Pancreas (tissue), 10 donors: Measurements from ENCODE around the gene CNTNAP5. TPM values are rescaled to one million over a fixed set of nuclear protein-coding genes. Genes with fewer than 3 reads are reported as not detected.

Source experiments
- ATAC-seq, 4 donors: fragments of 200-7000 bp; cut with Tn5 transposase; one replicate each; pipeline versions ENCODE4 v1.8.0 to v1.9.1; 2020; ENCODE audit warnings: mild to moderate bottlenecking in 4 of 4, moderate library complexity in 4 of 4
- DNase-seq, 6 donors: peaks; one replicate each; pipeline ENCODE4 v3.0.0-alpha.2; 2020
- FAIRE-seq: peaks from 2 replicates; lab custom pipeline; 2012; peaks lifted over from hg19 to GRCh38; lab: Jason Lieb, UNC
- H3K27ac ChIP-seq, 4 donors: fragments of 200-600 bp; sonication (generic); 1 replicate in 3 of 4; 2 replicates in 1 of 4; pipeline versions ENCODE4 v1.5.0 to v1.8.0; 2020
- H3K27me3 ChIP-seq, 4 donors: fragments of 200-600 bp; one replicate each; pipeline ENCODE4 v1.8.0; 2021
- H3K36me3 ChIP-seq, 3 donors: fragments of 200-600 bp; sonication (generic) in 1 of 3; one replicate each; pipeline versions ENCODE4 v1.5.0 to v1.8.0; 2020 to 2021
- H3K4me1 ChIP-seq, 3 donors: fragments of 200-600 bp; one replicate each; pipeline ENCODE4 v1.8.0; 2021
- H3K4me3 ChIP-seq, 4 donors: fragments of 200-600 bp; sonication (generic) in 2 of 4; one replicate each; pipeline versions ENCODE4 v1.5.0 to v1.8.0; 2020 to 2021
- H3K9me3 ChIP-seq, 4 donors: fragments of 200-600 bp; one replicate each; pipeline ENCODE4 v1.8.0; 2021
- CTCF ChIP-seq, 4 donors: fragments of 200-600 bp; sonication (generic) in 3 of 4; IDR thresholded peaks; one replicate each; pipeline versions ENCODE4 v1.5.0 to v1.8.0; 2021; ENCODE audit warnings: antibody characterized with exemption in 4 of 4
- WGBS, 2 donors: extraction: QIAGEN DNeasy Blood & Tissue Kit; methylation state at CpG; one replicate each; pipeline ENCODE4 v1.1.7; 2013; 5-methylcytosine and 5-hydroxymethylcytosine counted together
- intact Hi-C, 3 donors: fragments of 100-400 bp; cut with DNase I; formaldehyde crosslinking; loops; one replicate each; pipeline versions ENCODE4 v1.11.1 to v1.14.2; 2022
- polyA plus RNA-seq, 2 donors: library from polyadenylated mRNA; stranded (reverse); fragments of 200-250 nt; gene quantifications; one replicate each; pipeline ENCODE4 v1.2.3, GENCODE V29; 2013
- total RNA-seq, 6 donors: library from RNA; stranded (reverse); fragmentation: NEBNext Ultra II Directional in 4 of 6; extraction: Animal tissue kit (Norgen Biotek cat#: 25700) in 4 of 6; gene quantifications; one replicate each; pipeline versions ENCODE4 v1.2.1 to v1.2.4, GENCODE V29; 2021 to 2023
- donor health status: healthy with polysubstance abuse.
- donor health status: DM: no; HTN: no; CAD: no; lungs with moderate emphysema.
- donor health status: DM: no; HTN: no; CAD: no.
- donor health status: control.
- donor health status: control.
- donor health status: Bipolar disorder and iron deficiency.
- donor health status: DM: yes; HTN: yes; CAD: no.
- donor health status: DM: no; HTN: no; CAD: no.
- donor health status: DM: no; HTN: no; CAD: no.
- donor health status: DM: yes; HTN: yes; CAD: no.

CNTNAP5 gene
- total and polyA plus RNA-seq, 8 donors = 0.05 to 0.43 (median 0.12) TPM

- no peaks in the 10 kb centered on the region for H3K27me3 ChIP-seq
- H3K27ac ChIP-seq = no peak overlapping the region
- ATAC-seq (no peak), FAIRE-seq (no peak), DNase-seq (no peak)
- intact Hi-C loops = no loop called here
- 84 to 91% methylated on average over 4 of the region's 4 CpGs for WGBS, 2 donors
- no peaks in the 10 kb centered on the region for H3K9me3 ChIP-seq
- H3K36me3 ChIP-seq = no peaks in the 10 kb centered on the region
- no peak overlapping the region for H3K4me3 ChIP-seq
- H3K4me1 ChIP-seq = no peaks in the 10 kb centered on the region
- TF ChIP-seq CTCF (IDR thresholded peaks at IDR 0.05) = no peak
These were observed 559.5 kb downstream of the CNTNAP5 start for GRCh38 chr2:124584615-124585014.

- Histone ChIP-seq H3K27ac (no peak overlapping the region), H3K9me3 (no peaks in the 10 kb centered on the region), H3K4me3 (no peak overlapping the region), H3K27me3 (no peaks in the 10 kb centered on the region), H3K36me3 (no peaks in the 10 kb centered on the region), H3K4me1 (no peaks in the 10 kb centered on the region)
- intact Hi-C loops = no loop called here
- no peak for ATAC-seq
- FAIRE-seq = no peak
- no peak for DNase-seq
- 41 to 52% methylated on average over 1 of the region's 1 CpG for WGBS, 2 donors
- TF ChIP-seq CTCF (IDR thresholded peaks at IDR 0.05) = no peak
These were observed 560.2 kb downstream of the CNTNAP5 start for GRCh38 chr2:124585277-124585676.

- ATAC-seq = no peak
- intact Hi-C loops = no loop called here
These were observed 561.1 kb downstream of the CNTNAP5 start for GRCh38 chr2:124586210-124586609.

GRCh38 chr2:124586835-124587234, 561.7 kb downstream of the CNTNAP5 start:
- intact Hi-C loops = no loop called here
- TF ChIP-seq CTCF (IDR thresholded peaks at IDR 0.05) = no peak
- Histone ChIP-seq H3K4me1 (no peaks in the 10 kb centered on the region), H3K9me3 (no peaks in the 10 kb centered on the region), H3K36me3 (no peaks in the 10 kb centered on the region), H3K4me3 (no peak overlapping the region), H3K27me3 (no peaks in the 10 kb centered on the region), H3K27ac (no peak overlapping the region)
- 68% methylated on average over 2 of the region's 2 CpGs for WGBS, 2 donors
- no peak for DNase-seq
- no peak for ATAC-seq
- no peak for FAIRE-seq

More at GRCh38 chr2:124586210-124586609, 561.1 kb downstream of the CNTNAP5 start:
- no peak for TF ChIP-seq CTCF (IDR thresholded peaks at IDR 0.05)
- Histone ChIP-seq H3K36me3 (no peaks in the 10 kb centered on the region), H3K9me3 (no peaks in the 10 kb centered on the region), H3K27me3 (no peaks in the 10 kb centered on the region), H3K27ac (no peak overlapping the region), H3K4me1 (no peaks in the 10 kb centered on the region), H3K4me3 (no peak overlapping the region)
- DNase-seq (no peak), FAIRE-seq (no peak)
- WGBS, 2 donors = 87 to 95% methylated on average over 3 of the region's 3 CpGs

GRCh38 chr2:124589971-124590370, 564.9 kb downstream of the CNTNAP5 start:
- 72 to 74% methylated on average over 3 of the region's 3 CpGs for WGBS, 2 donors
- H3K4me1 ChIP-seq = no peaks in the 10 kb centered on the region
- no peaks in the 10 kb centered on the region for H3K27me3 ChIP-seq
- H3K27ac ChIP-seq = no peak overlapping the region
- H3K36me3 ChIP-seq = no peaks in the 10 kb centered on the region
- FAIRE-seq (no peak), DNase-seq (no peak), ATAC-seq (no peak)
- TF ChIP-seq CTCF (IDR thresholded peaks at IDR 0.05) = no peak
- intact Hi-C loops = no loop called here
- H3K9me3 ChIP-seq = no peaks in the 10 kb centered on the region
- H3K4me3 ChIP-seq = no peak overlapping the region
